Keratinocyte (primary cell): ENCODE data around the gene TMEM271.

Source experiments
- CTCF ChIP-seq, 3 experiments: IDR thresholded peaks in 1 of 3; conservative IDR thresholded peaks in 1 of 3; optimal IDR thresholded peaks in 1 of 3; 2 replicates in 2 of 3; 3 replicates in 1 of 3; pipeline versions ENCODE3 to v1.5.1; 2011; ENCODE audit warnings: low read length in 3 of 3, mild to moderate bottlenecking in 3 of 3, moderate library complexity in 2 of 3, control low read depth in 1 of 3, inconsistent platforms in 1 of 3; ENCODE audit not compliant: insufficient read depth in 2 of 3; ENCODE audit errors: extremely low read depth in 1 of 3
- EZH2 ChIP-seq: IDR thresholded peaks from one replicate; pipeline ENCODE4 v1.6.1; 2012; ENCODE audit warnings: inconsistent platforms, mild to moderate bottlenecking, low read length, moderate library complexity

- no peak for TF ChIP-seq CTCF (optimal IDR thresholded peaks at IDR 0.05 in 1 of 3, IDR thresholded peaks at IDR 0.05 in 1 of 3, conservative IDR thresholded peaks at IDR 0.05 in 1 of 3; ENCODE audit: extremely low read depth in 1 of 3, insufficient read depth in 2 of 3, low read length in 3 of 3)
- TF ChIP-seq EZH2: no peak
Measured at GRCh38 chr4:533318-534100, 42.6 kb downstream of the TMEM271 start.
